ENCODE measurements around the gene TBC1D22A. TPM values are rescaled to one million over a fixed set of nuclear protein-coding genes. Genes with fewer than 3 reads are reported as not detected.

The TBC1D22A gene
- total and polyA plus RNA-seq, 9 of the 15 experiments (the other 6 are each of a cell fraction or from before 2014, with no cell fraction given): 0.20 to 11.5 (median 5.2) TPM

GRCh38 chr22:47019012-47019790 is 256.8 kb downstream of the TBC1D22A start:
- H3K4me1 ChIP-seq (replicated peaks in 1 of 2; ENCODE audit: control insufficient read depth in 2 of 2, insufficient read depth in 2 of 2, low read length in 2 of 2): no peaks in the 10 kb centered on the region
- H3K36me3 ChIP-seq (ENCODE audit: control insufficient read depth, insufficient read depth, low read length): no peaks in the 10 kb centered on the region
- H3K27me3 ChIP-seq (ENCODE audit: control insufficient read depth in 2 of 2, insufficient read depth in 2 of 2, low read length in 2 of 2): no peaks in the 10 kb centered on the region
- FAIRE-seq (no peak), DNase-seq (ENCODE audit: extremely low read depth in 1 of 4, low spot score in 3 of 4) (no peak), ATAC-seq (no peak)
- no peak overlapping the region for H3K27ac ChIP-seq (ENCODE audit: extremely low read depth, low read depth, low read length)
- BruUV-seq (replicated peaks): no TSS peak
- POLR2A ChIA-PET: interaction anchor here (0.6 kb wide), 1 partner anchor 132 kb away, joined by 3 read pairs; no protein-coding TSS in a partner anchor
- no peak overlapping the region for H3K9ac ChIP-seq (ENCODE audit: insufficient read depth in 1 of 2, low read depth in 2 of 2, low read length in 2 of 2)
- H3K79me2 ChIP-seq (ENCODE audit: control insufficient read depth, insufficient read depth, low read length): no peaks in the 10 kb centered on the region
- no peak for TF ChIP-seq SP1 (CRISPR knock-in tag; IDR thresholded peaks at IDR 0.05)
- no peak for TF ChIP-seq ZNF644 (tag; IDR thresholded peaks at IDR 0.05; ENCODE audit: low read depth)
- TF ChIP-seq EGR1 (conservative IDR thresholded peaks at IDR 0.05): no peak
- H2AFZ ChIP-seq (ENCODE audit: low read depth, low read length): no peak overlapping the region
- H3K9me3 ChIP-seq (replicated peaks; ENCODE audit: control insufficient read depth, insufficient read depth, low read depth, low read length): no peaks in the 10 kb centered on the region
- H3K9me1 ChIP-seq (ENCODE audit: control insufficient read depth, insufficient read depth, low read length): no peaks in the 10 kb centered on the region
- CTCF ChIA-PET (ENCODE audit: low intra/inter-chr PET ratio): no interaction called here
- 67% methylated on average over 7 of the region's 22 CpGs for WGBS (ENCODE audit: insufficient coverage, low coverage, missing lambda C conversion rate)
- H3K4me3 ChIP-seq: no peak overlapping the region
- in situ Hi-C loops (cut with MboI) (no loop called here), intact Hi-C loops (cut with micrococcal nuclease) (no loop called here)
- H3K4me2 ChIP-seq (ENCODE audit: insufficient read depth, low read length): no peak overlapping the region
- no peaks in the 10 kb centered on the region for H4K20me1 ChIP-seq (replicated peaks; ENCODE audit: control insufficient read depth, insufficient read depth, low read length)

DNA sequence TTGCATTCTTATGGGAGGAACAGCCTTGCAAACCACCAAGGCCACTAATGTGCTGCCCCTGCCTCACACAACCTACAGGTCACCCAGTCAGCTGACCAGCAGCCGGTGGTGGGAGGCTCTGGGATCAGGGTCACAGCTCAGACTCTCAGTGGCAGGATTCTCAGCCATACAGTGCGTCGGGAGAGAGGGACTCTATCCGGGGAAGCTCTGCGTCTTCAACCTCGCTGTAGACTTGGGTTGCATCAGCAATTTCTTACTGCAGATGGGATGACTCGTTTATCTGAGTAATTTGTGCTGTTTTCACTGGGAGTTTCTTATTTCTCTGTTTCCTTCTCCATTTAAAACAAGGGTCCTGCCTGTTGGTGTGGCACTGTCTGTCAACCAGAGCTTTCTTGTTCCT is 257.7 kb downstream of the TBC1D22A start:
- CTCF ChIA-PET (ENCODE audit: low intra/inter-chr PET ratio): no interaction called here
- no TSS peak for BruUV-seq (replicated peaks)
- POLR2A ChIA-PET: no interaction called here
- no peak for TF ChIP-seq THAP7 (CRISPR knock-in tag; IDR thresholded peaks at IDR 0.05)
- no peak for TF ChIP-seq RBM17 (IDR thresholded peaks at IDR 0.05; ENCODE audit: borderline replicate concordance, low read depth, low read length)
- TF ChIP-seq FOXP1 (CRISPR knock-in tag; IDR thresholded peaks at IDR 0.05): no peak
- no peak for TF ChIP-seq IFI16 (CRISPR knock-in tag; IDR thresholded peaks at IDR 0.05)
- TF ChIP-seq ZC3H8 (IDR thresholded peaks at IDR 0.05): no peak
- no peak for TF ChIP-seq ELF2 (CRISPR knock-in tag; IDR thresholded peaks at IDR 0.05)
- TF ChIP-seq DIDO1 (tag; IDR thresholded peaks at IDR 0.05; ENCODE audit: low read depth): no peak
- no peak for TF ChIP-seq BACH1 (tag; IDR thresholded peaks at IDR 0.05)
- no peak for TF ChIP-seq LARP7 (IDR thresholded peaks at IDR 0.05)
- no peak for TF ChIP-seq CBFB (CRISPR knock-in tag; IDR thresholded peaks at IDR 0.05)
- TF ChIP-seq, protein P1, sequence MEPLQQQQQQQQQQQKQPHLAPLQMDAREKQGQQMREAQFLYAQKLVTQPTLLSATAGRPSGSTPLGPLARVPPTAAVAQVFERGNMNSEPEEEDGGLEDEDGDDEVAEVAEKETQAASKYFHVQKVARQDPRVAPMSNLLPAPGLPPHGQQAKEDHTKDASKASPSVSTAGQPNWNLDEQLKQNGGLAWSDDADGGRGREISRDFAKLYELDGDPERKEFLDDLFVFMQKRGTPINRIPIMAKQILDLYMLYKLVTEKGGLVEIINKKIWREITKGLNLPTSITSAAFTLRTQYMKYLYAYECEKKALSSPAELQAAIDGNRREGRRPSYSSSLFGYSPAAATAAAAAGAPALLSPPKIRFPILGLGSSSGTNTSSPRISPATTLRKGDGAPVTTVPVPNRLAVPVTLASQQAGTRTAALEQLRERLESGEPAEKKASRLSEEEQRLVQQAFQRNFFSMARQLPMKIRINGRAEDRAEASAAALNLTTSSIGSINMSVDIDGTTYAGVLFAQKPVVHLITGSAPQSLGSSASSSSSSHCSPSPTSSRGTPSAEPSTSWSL (CRISPR knock-in tag; IDR thresholded peaks at IDR 0.05; ENCODE audit: borderline replicate concordance): no peak
- no peak for TF ChIP-seq ZNF57 (CRISPR knock-in tag; IDR thresholded peaks at IDR 0.05)

More for the DNA sequence above, 257.7 kb downstream of the TBC1D22A start:
- no peaks in the 10 kb centered on the region for H4K20me1 ChIP-seq (replicated peaks; ENCODE audit: control insufficient read depth, insufficient read depth, low read length)
- H3K27ac ChIP-seq (ENCODE audit: extremely low read depth, low read depth, low read length): no peak overlapping the region
- intact Hi-C loops (cut with micrococcal nuclease) (no loop called here), in situ Hi-C loops (cut with MboI) (no loop called here)
- no peaks in the 10 kb centered on the region for H3K9me3 ChIP-seq (replicated peaks; ENCODE audit: control insufficient read depth, insufficient read depth, low read depth, low read length)
- no peaks in the 10 kb centered on the region for H3K9me1 ChIP-seq (ENCODE audit: control insufficient read depth, insufficient read depth, low read length)
- no peak overlapping the region for H3K4me2 ChIP-seq (ENCODE audit: insufficient read depth, low read length)
- FAIRE-seq (no peak), DNase-seq (ENCODE audit: extremely low read depth in 1 of 4, low spot score in 3 of 4) (no peak), ATAC-seq (no peak)
- H3K79me2 ChIP-seq (ENCODE audit: control insufficient read depth, insufficient read depth, low read length): no peaks in the 10 kb centered on the region
- no peak overlapping the region for H2AFZ ChIP-seq (ENCODE audit: low read depth, low read length)
- H3K4me1 ChIP-seq (replicated peaks in 1 of 2; ENCODE audit: control insufficient read depth in 2 of 2, insufficient read depth in 2 of 2, low read length in 2 of 2): no peaks in the 10 kb centered on the region
- 77% methylated on average over 6 of the region's 7 CpGs for WGBS (ENCODE audit: insufficient coverage, low coverage, missing lambda C conversion rate)
- H3K27me3 ChIP-seq (ENCODE audit: control insufficient read depth in 2 of 2, insufficient read depth in 2 of 2, low read length in 2 of 2): no peaks in the 10 kb centered on the region
- H3K9ac ChIP-seq (ENCODE audit: insufficient read depth in 1 of 2, low read depth in 2 of 2, low read length in 2 of 2): no peak overlapping the region
- no peak overlapping the region for H3K4me3 ChIP-seq
- no peaks in the 10 kb centered on the region for H3K36me3 ChIP-seq (ENCODE audit: control insufficient read depth, insufficient read depth, low read length)

All from K562 (cell line).